ENCODE measurements around the gene CHST4.

GRCh38 chr16:71507061-71507460 lies 19.2 kb upstream of the CHST4 start:
- TF ChIP-seq CTCF (IDR thresholded peaks at IDR 0.05) (no peak), EP300 (IDR thresholded peaks at IDR 0.05) (no peak)
